MCF 10A (cell line): ENCODE measurements around the gene DDN. TPM values are rescaled to one million over a fixed set of nuclear protein-coding genes. Genes with fewer than 3 reads are reported as not detected.

Source experiments
- BruUV-seq: library from RNA; stranded (reverse); fragments of 400-500 nt; replicated peaks from 2 replicates; lab custom pipeline; 2021; lab: Mats Ljungman, UMichigan
- CTCF ChIA-PET: fragments of 300-600 bp; sonication (Branson Sonifier 250); formaldehyde crosslinking; extraction: SDS; loops from one replicate; lab custom pipeline; 2021; ENCODE audit warnings: antibody characterized with exemption, inconsistent platforms; lab: Yijun Ruan, JAX
- POLR2A ChIA-PET: fragments of 300-600, 350-650 bp; sonication (Branson Sonifier 250); formaldehyde crosslinking; extraction: SDS; loops from one replicate; lab custom pipeline; 2020; ENCODE audit warnings: antibody characterized with exemption, inconsistent platforms; lab: Yijun Ruan, JAX
- DNase-seq: peaks from one replicate; pipeline ENCODE4 v3.0.0-alpha.2; 2018; ENCODE audit not compliant: unreplicated experiment
- H3K27ac Mint-ChIP-seq: one replicate; pipeline ENCODE4 v1.8.0; 2022; ENCODE audit warnings: mild to moderate bottlenecking, low read depth, mixed read lengths; ENCODE audit not compliant: unreplicated experiment
- H3K27me3 Mint-ChIP-seq: one replicate; pipeline ENCODE4 v1.8.0; 2022; ENCODE audit warnings: mixed read lengths; ENCODE audit not compliant: insufficient read depth, unreplicated experiment
- H3K36me3 Mint-ChIP-seq: one replicate; pipeline ENCODE4 v1.8.0; 2022; ENCODE audit warnings: mild to moderate bottlenecking, moderate library complexity, mixed read lengths; ENCODE audit not compliant: insufficient read depth, unreplicated experiment
- H3K4me1 Mint-ChIP-seq: one replicate; pipeline ENCODE4 v1.8.0; 2022; ENCODE audit warnings: mixed read lengths; ENCODE audit not compliant: insufficient read depth, unreplicated experiment
- H3K4me3 Mint-ChIP-seq: one replicate; pipeline ENCODE4 v1.8.0; 2022; ENCODE audit warnings: mild to moderate bottlenecking, moderate library complexity, mixed read lengths; ENCODE audit not compliant: unreplicated experiment
- H3K9me3 Mint-ChIP-seq: one replicate; pipeline ENCODE4 v1.8.0; 2022; ENCODE audit warnings: mixed read lengths; ENCODE audit not compliant: unreplicated experiment
- CTCF ChIP-seq: fragments of 200-600 bp; IDR thresholded peaks from one replicate; pipeline ENCODE4 v1.8.0; 2022; ENCODE audit warnings: antibody characterized with exemption, mild to moderate bottlenecking; ENCODE audit not compliant: unreplicated experiment
- intact Hi-C: fragments of 100-400 bp; cut with micrococcal nuclease; formaldehyde crosslinking; loops from 2 replicates; pipeline ENCODE4 v1.14.1; 2022
- total RNA-seq: library from RNA; stranded (reverse); gene quantifications from 2 replicates; pipeline ENCODE4 v1.2.3, GENCODE V29; 2022

Gene DDN
- total RNA-seq, 1 experiment from 2014 or later = 0.28 TPM

GRCh38 chr12:48977290-48978281 is 21.6 kb downstream of the DDN start:
- Mint-ChIP-seq H3K27me3 (peaks cover 58% of the 10 kb centered on the region), H3K9me3 (no peaks in the 10 kb centered on the region), H3K4me1 (peaks cover 6% of the 10 kb centered on the region), H3K36me3 (peaks cover 6% of the 10 kb centered on the region), H3K27ac (no peak overlapping the region), H3K4me3 (no peak overlapping the region)
- ChIA-PET CTCF (interaction anchor here (0.6 to 5.0 kb wide), 23 partner anchors 9 to 899 kb away, joined by 3 to 54 read pairs (median 4); partner anchors contain the start of genes ARF3, DDN, DDX23 and FKBP11), POLR2A (interaction anchor here (1.0 to 1.7 kb wide), 2 partner anchors 9 to 21 kb away, joined by 3 to 8 read pairs; partner anchors contain the start of gene ARF3)
- no TSS peak for BruUV-seq
- intact Hi-C loops = loop anchor here (2.0 kb wide), 1 partner anchor 125 kb away; the partner anchor contains the start of gene DDX23
- peak; percentile 77 for TF ChIP-seq CTCF
- peak; percentile 54 for DNase-seq

GRCh38 chr12:48973941-48974673 is 25.1 kb downstream of the DDN start:
- CTCF ChIA-PET = interaction anchor here (1.6 kb wide), 1 partner anchor 14 kb away, joined by 8 read pairs; no protein-coding TSS in a partner anchor
- no peaks in the 10 kb centered on the region for H3K36me3 Mint-ChIP-seq
- H3K9me3 Mint-ChIP-seq = no peaks in the 10 kb centered on the region
- no peak overlapping the region for H3K27ac Mint-ChIP-seq
- intact Hi-C loops = no loop called here
- peaks cover 20% of the 10 kb centered on the region for H3K4me1 Mint-ChIP-seq
- H3K27me3 Mint-ChIP-seq = peaks cover 23% of the 10 kb centered on the region
- no peak overlapping the region for H3K4me3 Mint-ChIP-seq
- BruUV-seq = no TSS peak
- peak; percentile 25 for TF ChIP-seq CTCF
- POLR2A ChIA-PET = interaction anchor here (0.6 kb wide), 1 partner anchor 38 kb away, joined by 4 read pairs; no protein-coding TSS in a partner anchor
- no peak for DNase-seq

- Mint-ChIP-seq H3K4me1 (peaks cover 20% of the 10 kb centered on the region), H3K27ac (no peak overlapping the region), H3K9me3 (no peaks in the 10 kb centered on the region), H3K36me3 (no peaks in the 10 kb centered on the region), H3K27me3 (peaks cover 17% of the 10 kb centered on the region), H3K4me3 (no peak overlapping the region)
- no TSS peak for BruUV-seq
- intact Hi-C loops = no loop called here
- no peak for DNase-seq
- CTCF ChIA-PET = interaction anchor here (1.6 kb wide), 1 partner anchor 14 kb away, joined by 8 read pairs; no protein-coding TSS in a partner anchor
- POLR2A ChIA-PET = interaction anchor here (0.6 kb wide), 1 partner anchor 38 kb away, joined by 4 read pairs; no protein-coding TSS in a partner anchor
- no peak for TF ChIP-seq CTCF
Measured at GRCh38 chr12:48973531-48973930, 25.6 kb downstream of the DDN start.
